HG03175 (cell line): ENCODE data around the gene MKNK1.
A peak's percentile ranks its signal among the peaks of the same experiment; 100 is the strongest.
"Not testable (repeated sequence)": the region's sequence is repeated elsewhere in the genome, so short reads cannot be mapped to it uniquely, and the experiment has no call there.

ENCODE experiments used
- ATAC-seq: cut with Tn5 transposase; IDR thresholded peaks from one replicate; pipeline ENCODE4 v1.9.1; 2021; ENCODE audit warnings: mild to moderate bottlenecking, moderate library complexity; ENCODE audit not compliant: unreplicated experiment

The MKNK1 gene

GRCh38 chr1:46603858-46604549, at the start of gene MKNK1:
Gene MKNK1, minus strand, starts transcription at chr1:46604268. Its CDS starts 20,941 bp downstream, at chr1:46583327.
- ATAC-seq, result peak; percentile 96

- ATAC-seq, result no peak
Observed at GRCh38 chr1:46653405-46653958, 49.4 kb upstream of the MKNK1 start.

- no peak for ATAC-seq
Observed at GRCh38 chr1:46652321-46653100, 48.4 kb upstream of the MKNK1 start.

GRCh38 chr1:46651152-46651551, 47.1 kb upstream of the MKNK1 start:
- not testable (repeated sequence) for ATAC-seq

GRCh38 chr1:46650491-46650890, 46.4 kb upstream of the MKNK1 start:
- ATAC-seq, result no peak

- no peak for ATAC-seq
Observed at GRCh38 chr1:46649764-46650163, 45.7 kb upstream of the MKNK1 start.

GRCh38 chr1:46647611-46648010, 43.5 kb upstream of the MKNK1 start:
- no peak for ATAC-seq

- no peak for ATAC-seq
Observed at GRCh38 chr1:46646844-46647243, 42.8 kb upstream of the MKNK1 start.

- ATAC-seq, result no peak
Observed at GRCh38 chr1:46646331-46646730, 42.3 kb upstream of the MKNK1 start.

- no peak for ATAC-seq
Observed at GRCh38 chr1:46645815-46646214, 41.7 kb upstream of the MKNK1 start.

- ATAC-seq, result no peak
Observed at GRCh38 chr1:46643368-46643775, 39.3 kb upstream of the MKNK1 start.

- ATAC-seq, result no peak
Observed at GRCh38 chr1:46642115-46642680, 38.1 kb upstream of the MKNK1 start.

GRCh38 chr1:46639547-46639946, 35.5 kb upstream of the MKNK1 start:
- ATAC-seq, result no peak

- no peak for ATAC-seq
Observed at GRCh38 chr1:46638921-46639320, 34.9 kb upstream of the MKNK1 start.

- ATAC-seq, result no peak
Observed at GRCh38 chr1:46637444-46638083, 33.5 kb upstream of the MKNK1 start.

- no peak for ATAC-seq
Observed at GRCh38 chr1:46635205-46635604, 31.1 kb upstream of the MKNK1 start.

GRCh38 chr1:46630719-46631118, 26.7 kb upstream of the MKNK1 start:
- ATAC-seq, result no peak

- ATAC-seq, result no peak
Observed at GRCh38 chr1:46623743-46624644, 19.9 kb upstream of the MKNK1 start.

GRCh38 chr1:46622344-46622743, 18.3 kb upstream of the MKNK1 start:
- no peak for ATAC-seq

- no peak for ATAC-seq
Observed at GRCh38 chr1:46621930-46622329, 17.9 kb upstream of the MKNK1 start.
